ENCODE measurements around the gene CST2. TPM values are rescaled to one million over a fixed set of nuclear protein-coding genes. Genes with fewer than 3 reads are reported as not detected.
"Not testable (repeated sequence)": the region's sequence is repeated elsewhere in the genome, so short reads cannot be mapped to it uniquely, and the experiment has no call there.

The CST2 gene
- total RNA-seq, 2 experiments from 2014 or later, result not detected

DNA sequence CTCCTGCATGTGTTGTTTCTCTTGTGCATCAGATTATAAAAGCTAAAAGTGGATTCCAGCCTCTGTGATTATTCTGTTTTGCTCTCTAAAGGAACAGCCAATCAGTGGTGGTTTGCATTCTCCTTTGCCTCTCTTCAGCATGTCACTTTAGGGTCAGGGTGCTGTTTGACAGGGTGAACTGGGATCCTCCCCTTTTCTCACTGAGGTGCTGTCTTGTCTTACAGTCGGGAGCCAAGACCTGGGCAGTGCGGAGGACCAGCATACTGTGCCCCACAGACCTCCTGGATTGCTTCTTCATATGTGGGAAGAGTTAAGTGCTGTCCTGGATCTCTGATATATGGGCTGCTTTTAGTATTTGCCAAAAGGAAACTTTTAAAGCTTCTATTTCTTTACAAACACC lies 15.2 kb upstream of the CST2 start:
- POLR2A ChIA-PET, result no interaction called here
- Histone ChIP-seq H3K36me3 (ENCODE audit: insufficient read depth, low read length) (no peaks in the 10 kb centered on the region), H3K27ac (ENCODE audit: low read depth in 1 of 2, low read length in 2 of 2) (no peak overlapping the region), H3K9me3 (ENCODE audit: control insufficient read depth in 1 of 2, insufficient read depth in 1 of 2, low read length in 2 of 2) (no peaks in the 10 kb centered on the region), H3K4me1 (ENCODE audit: insufficient read depth, low read length) (no peaks in the 10 kb centered on the region), H3K27me3 (ENCODE audit: control insufficient read depth in 1 of 2, insufficient read depth in 2 of 2, low read length in 2 of 2) (no peaks in the 10 kb centered on the region), H3K4me3 (ENCODE audit: low read length) (no peak overlapping the region)
- ATAC-seq (ENCODE audit: poor library complexity) (no peak), DNase-seq (no peak)
- peaks cover 4% of the 10 kb centered on the region for H3K9me3 Mint-ChIP-seq
- peaks cover 7% of the 10 kb centered on the region for H3K4me1 Mint-ChIP-seq (ENCODE audit: low read depth)
- no peak overlapping the region for H3K4me3 Mint-ChIP-seq
- intact Hi-C loops (cut with DNase I, micrococcal nuclease), result no loop called here
- TF ChIP-seq, protein P1, sequence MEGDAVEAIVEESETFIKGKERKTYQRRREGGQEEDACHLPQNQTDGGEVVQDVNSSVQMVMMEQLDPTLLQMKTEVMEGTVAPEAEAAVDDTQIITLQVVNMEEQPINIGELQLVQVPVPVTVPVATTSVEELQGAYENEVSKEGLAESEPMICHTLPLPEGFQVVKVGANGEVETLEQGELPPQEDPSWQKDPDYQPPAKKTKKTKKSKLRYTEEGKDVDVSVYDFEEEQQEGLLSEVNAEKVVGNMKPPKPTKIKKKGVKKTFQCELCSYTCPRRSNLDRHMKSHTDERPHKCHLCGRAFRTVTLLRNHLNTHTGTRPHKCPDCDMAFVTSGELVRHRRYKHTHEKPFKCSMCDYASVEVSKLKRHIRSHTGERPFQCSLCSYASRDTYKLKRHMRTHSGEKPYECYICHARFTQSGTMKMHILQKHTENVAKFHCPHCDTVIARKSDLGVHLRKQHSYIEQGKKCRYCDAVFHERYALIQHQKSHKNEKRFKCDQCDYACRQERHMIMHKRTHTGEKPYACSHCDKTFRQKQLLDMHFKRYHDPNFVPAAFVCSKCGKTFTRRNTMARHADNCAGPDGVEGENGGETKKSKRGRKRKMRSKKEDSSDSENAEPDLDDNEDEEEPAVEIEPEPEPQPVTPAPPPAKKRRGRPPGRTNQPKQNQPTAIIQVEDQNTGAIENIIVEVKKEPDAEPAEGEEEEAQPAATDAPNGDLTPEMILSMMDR (IDR thresholded peaks at IDR 0.05), result no peak
- peaks cover 5% of the 10 kb centered on the region for H3K27me3 Mint-ChIP-seq
- no peak overlapping the region for H3K27ac Mint-ChIP-seq
- CTCF ChIA-PET, result no interaction called here
- H3K36me3 Mint-ChIP-seq (ENCODE audit: low read depth), result no peaks in the 10 kb centered on the region

DNA sequence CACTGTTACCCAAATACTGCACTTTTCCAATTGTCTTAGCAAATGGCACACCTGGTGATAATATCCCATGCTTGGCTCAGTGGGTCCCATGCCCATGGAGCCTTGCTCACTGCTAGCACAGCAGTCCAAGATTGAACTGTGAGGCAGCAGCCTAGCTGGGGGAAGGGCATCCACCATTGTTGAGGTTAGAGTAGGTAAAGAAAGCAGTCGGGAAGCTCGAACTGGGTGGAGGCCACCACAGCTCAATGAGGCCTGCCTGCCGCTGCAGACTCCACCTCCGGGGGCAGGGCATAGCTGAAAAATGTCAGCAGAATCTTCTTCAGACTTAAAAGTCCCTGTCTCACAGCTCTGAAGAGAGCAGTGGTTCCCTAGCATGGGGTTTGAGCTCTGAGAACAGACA lies 9.2 kb upstream of the CST2 start:
- DNase-seq, result peak in 2 of 14 experiments; percentile 4 to 56
- H3K27me3 ChIP-seq (ENCODE audit: control insufficient read depth in 1 of 2, insufficient read depth in 2 of 2, low read length in 2 of 2), result peaks cover 0 to 6% of the 10 kb centered on the region in 2 experiments
- peak overlapping the region; percentile 69 for H3K27ac Mint-ChIP-seq

DNA sequence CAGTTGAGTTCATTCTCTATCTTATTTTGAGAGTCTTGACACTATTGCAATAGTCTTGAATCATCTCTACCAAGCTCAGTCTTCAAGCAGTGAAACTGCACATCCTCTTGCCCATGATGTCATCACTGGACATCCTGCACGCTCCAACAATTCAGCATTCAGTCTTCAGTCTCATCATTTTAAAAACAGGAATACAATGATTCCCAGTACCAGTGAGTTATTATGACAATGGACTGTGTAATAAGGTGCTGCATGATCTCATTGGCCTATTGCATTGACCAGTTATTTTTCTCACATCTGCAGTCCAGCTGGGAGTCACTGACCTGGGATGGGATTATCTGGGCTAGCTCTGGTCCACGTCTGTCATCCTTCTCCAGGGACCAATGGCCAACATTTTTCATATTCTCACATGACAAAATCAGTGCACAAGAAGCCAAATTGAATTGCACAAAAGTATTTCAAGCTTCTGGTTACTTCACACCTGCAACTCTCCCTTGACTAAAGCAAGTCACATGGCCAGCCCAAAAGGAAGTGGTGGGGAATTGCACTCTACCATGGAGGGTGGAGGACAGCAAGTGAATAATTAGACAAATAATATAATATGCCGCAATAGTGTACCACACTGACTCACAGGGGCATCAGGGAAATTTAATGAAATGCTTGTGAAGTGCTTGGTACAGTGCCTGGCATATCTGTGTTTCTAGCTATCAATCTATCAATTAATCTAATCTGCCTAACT lies 6.4 kb upstream of the CST2 start:
- Histone ChIP-seq H3K36me3 (ENCODE audit: insufficient read depth, low read length) (no peaks in the 10 kb centered on the region), H3K27me3 (ENCODE audit: control insufficient read depth in 1 of 2, insufficient read depth in 2 of 2, low read length in 2 of 2) (peaks cover 0 to 6% of the 10 kb centered on the region in 2 experiments), H3K4me1 (ENCODE audit: insufficient read depth, low read length) (no peaks in the 10 kb centered on the region), H3K27ac (ENCODE audit: low read depth in 1 of 2, low read length in 2 of 2) (no peak overlapping the region), H3K4me3 (ENCODE audit: low read length) (no peak overlapping the region), H3K9me3 (ENCODE audit: control insufficient read depth in 1 of 2, insufficient read depth in 1 of 2, low read length in 2 of 2) (peaks cover 0 to 5% of the 10 kb centered on the region in 2 experiments)
- TF ChIP-seq, protein P1 (IDR thresholded peaks at IDR 0.05), result no peak
- intact Hi-C loops (cut with DNase I, micrococcal nuclease), result no loop called here
- Mint-ChIP-seq H3K4me3 (no peak overlapping the region), H3K9me3 (peaks cover under 1% of the 10 kb centered on the region), H3K4me1 (ENCODE audit: low read depth) (peaks cover 23% of the 10 kb centered on the region), H3K27me3 (no peaks in the 10 kb centered on the region), H3K27ac (no peak overlapping the region), H3K36me3 (ENCODE audit: low read depth) (no peaks in the 10 kb centered on the region)
- CTCF ChIA-PET, result no interaction called here
- DNase-seq, result no peak
- POLR2A ChIA-PET, result no interaction called here
- no peak for ATAC-seq (ENCODE audit: poor library complexity)

More for the DNA sequence above, 9.2 kb upstream of the CST2 start:
- Histone ChIP-seq H3K27ac (ENCODE audit: low read depth in 1 of 2, low read length in 2 of 2) (no peak overlapping the region), H3K4me3 (ENCODE audit: low read length) (no peak overlapping the region), H3K36me3 (ENCODE audit: insufficient read depth, low read length) (no peaks in the 10 kb centered on the region), H3K4me1 (ENCODE audit: insufficient read depth, low read length) (no peaks in the 10 kb centered on the region), H3K9me3 (ENCODE audit: control insufficient read depth in 1 of 2, insufficient read depth in 1 of 2, low read length in 2 of 2) (peaks cover 0 to 5% of the 10 kb centered on the region in 2 experiments)
- ChIA-PET CTCF (no interaction called here), POLR2A (interaction anchor here (0.6 to 1.7 kb wide), 3 partner anchors 37 to 1221 kb away, joined by 3 to 4 read pairs (median 4); no protein-coding TSS in a partner anchor)
- Mint-ChIP-seq H3K9me3 (peaks cover 2% of the 10 kb centered on the region), H3K36me3 (ENCODE audit: low read depth) (no peaks in the 10 kb centered on the region), H3K27me3 (no peaks in the 10 kb centered on the region), H3K4me1 (ENCODE audit: low read depth) (peaks cover 23% of the 10 kb centered on the region), H3K4me3 (no peak overlapping the region)
- ATAC-seq (ENCODE audit: poor library complexity), result peak; percentile 93
- TF ChIP-seq, protein P1 (IDR thresholded peaks at IDR 0.05), result no peak
- intact Hi-C loops (cut with DNase I, micrococcal nuclease), result no loop called here

DNA sequence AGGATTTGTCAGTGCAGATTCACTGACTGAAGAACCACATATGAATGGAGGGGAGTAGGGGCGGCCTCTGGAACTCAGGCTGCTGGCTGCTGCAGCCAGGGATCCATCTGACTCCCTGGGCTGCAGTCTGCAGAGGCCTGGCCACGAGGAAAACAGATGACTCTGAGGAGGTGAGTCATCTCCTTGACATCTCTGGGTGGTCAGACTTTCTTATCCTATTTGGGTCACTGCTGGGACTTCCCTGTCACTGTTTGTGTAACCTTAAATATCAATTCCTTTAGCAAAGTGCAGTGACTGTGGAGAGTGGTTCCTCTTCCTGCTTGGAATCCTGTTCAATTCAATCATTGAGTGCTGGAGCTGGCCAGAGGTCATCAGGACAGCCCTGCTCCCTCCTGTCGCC lies 5.4 kb upstream of the CST2 start:
- H3K36me3 ChIP-seq (ENCODE audit: insufficient read depth, low read length); DNase-seq; POLR2A ChIA-PET; CTCF ChIA-PET; H3K4me3 Mint-ChIP-seq; H3K4me3 ChIP-seq (ENCODE audit: low read length); H3K27me3 ChIP-seq (ENCODE audit: control insufficient read depth in 1 of 2, insufficient read depth in 2 of 2, low read length in 2 of 2); ATAC-seq (ENCODE audit: poor library complexity); intact Hi-C loops (cut with DNase I, micrococcal nuclease); H3K27me3 Mint-ChIP-seq; H3K9me3 Mint-ChIP-seq; H3K4me1 ChIP-seq (ENCODE audit: insufficient read depth, low read length); H3K36me3 Mint-ChIP-seq (ENCODE audit: low read depth); H3K9me3 ChIP-seq (ENCODE audit: control insufficient read depth in 1 of 2, insufficient read depth in 1 of 2, low read length in 2 of 2); H3K27ac Mint-ChIP-seq; H3K27ac ChIP-seq (ENCODE audit: low read depth in 1 of 2, low read length in 2 of 2): not testable (repeated sequence)
- peaks cover 19% of the 10 kb centered on the region for H3K4me1 Mint-ChIP-seq (ENCODE audit: low read depth)
